SK-N-SH (cell line): Measurements from ENCODE around the gene AHNAK. TPM values are rescaled to one million over a fixed set of nuclear protein-coding genes. Genes with fewer than 3 reads are reported as not detected.
A peak's percentile ranks its signal among the peaks of the same experiment; 100 is the strongest.

Source experiments
- CTCF ChIA-PET: fragments of 300-600, 350-600 bp; formaldehyde crosslinking; extraction: SDS; loops from one replicate; lab custom pipeline; 2021; lab: Yijun Ruan, JAX
- POLR2A ChIA-PET: fragments of 350-600 bp; sonication (Branson Sonifier 250); formaldehyde crosslinking; extraction: SDS; loops from one replicate; lab custom pipeline; 2020; ENCODE audit warnings: antibody characterized with exemption, inconsistent platforms; lab: Yijun Ruan, JAX
- DNase-seq: peaks from one replicate; pipeline ENCODE4 v3.0.0; 2012
- H2AFZ ChIP-seq: fragments of 200-600 bp; sonication (generic); 2 replicates; pipeline ENCODE4 v1.8.1; 2016; ENCODE audit warnings: antibody characterized with exemption, mild to moderate bottlenecking, low read depth
- H3F3A ChIP-seq: fragments of 200-600 bp; sonication (generic); replicated peaks from 2 replicates; pipeline ENCODE3; 2016; ENCODE audit warnings: antibody characterized with exemption, mild to moderate bottlenecking; ENCODE audit not compliant: insufficient read depth
- H3K27ac ChIP-seq, 2 experiments: fragments of 200-500 bp in 1 of 2; fragments of 200-600 bp in 1 of 2; sonication (Bioruptor generic) in 1 of 2; sonication (generic), shearing (Covaris generic) in 1 of 2; 2 replicates each; pipeline versions ENCODE4 v1.5.1 to v1.6.1; 2014 to 2016; ENCODE audit warnings: low read depth in 2 of 2, inconsistent platforms in 1 of 2, low read length in 1 of 2, mild to moderate bottlenecking in 1 of 2, mixed read lengths in 1 of 2
- H3K27me3 ChIP-seq: fragments of 200-600 bp; sonication (generic), shearing (Covaris generic); 2 replicates; pipeline ENCODE4 v1.6.1; 2016; ENCODE audit warnings: mixed run types; ENCODE audit not compliant: insufficient read depth
- H3K36me3 ChIP-seq, 2 experiments: fragments of 200-500 bp in 1 of 2; fragments of 200-600 bp in 1 of 2; sonication (Bioruptor generic) in 1 of 2; sonication (generic) in 1 of 2; replicated peaks in 1 of 2; 2 replicates each; pipeline versions ENCODE3 to v1.5.1; 2014 to 2016; ENCODE audit warnings: low read length in 1 of 2, mild to moderate bottlenecking in 1 of 2; ENCODE audit not compliant: insufficient read depth in 2 of 2, control insufficient read depth in 1 of 2
- H3K4me1 ChIP-seq, 2 experiments: fragments of 200-500 bp in 1 of 2; fragments of 200-600 bp in 1 of 2; sonication (Bioruptor generic) in 1 of 2; sonication (generic), shearing (Covaris generic) in 1 of 2; 2 replicates each; pipeline versions ENCODE4 v1.5.1 to v1.6.1; 2014 to 2016; ENCODE audit warnings: low read depth in 1 of 2, low read length in 1 of 2, mixed run types in 1 of 2; ENCODE audit not compliant: insufficient read depth in 2 of 2, control insufficient read depth in 1 of 2
- H3K4me2 ChIP-seq: fragments of 200-600 bp; sonication (generic), shearing (Covaris generic); 2 replicates; pipeline ENCODE4 v1.6.1; 2017; ENCODE audit warnings: mixed run types
- H3K4me3 ChIP-seq, 2 experiments: fragments of 200-500 bp in 1 of 2; fragments of 200-600 bp in 1 of 2; sonication (Bioruptor generic) in 1 of 2; sonication (generic), shearing (Covaris generic) in 1 of 2; 2 replicates each; pipeline versions ENCODE4 v1.5.1 to v1.8.1; 2014 to 2016; ENCODE audit warnings: low read depth in 2 of 2, inconsistent platforms in 1 of 2, low read length in 1 of 2, mild to moderate bottlenecking in 1 of 2, mixed read lengths in 1 of 2, moderate library complexity in 1 of 2
- H3K79me2 ChIP-seq: fragments of 200-600 bp; sonication (generic); 2 replicates; pipeline ENCODE4 v1.8.1; 2017; ENCODE audit warnings: mild to moderate bottlenecking; ENCODE audit not compliant: insufficient read depth
- H3K9ac ChIP-seq: fragments of 200-600 bp; sonication (generic); 2 replicates; pipeline ENCODE4 v1.6.1; 2017; ENCODE audit warnings: mixed run types
- H3K9me2 ChIP-seq: fragments of 200-600 bp; sonication (generic); 2 replicates; pipeline ENCODE4 v1.6.1; 2017; ENCODE audit warnings: mixed run types
- H3K9me3 ChIP-seq: fragments of 200-600 bp; sonication (generic); 2 replicates; pipeline ENCODE4 v1.6.1; 2017; ENCODE audit warnings: mixed run types, mild to moderate bottlenecking, moderate library complexity
- H4K20me1 ChIP-seq: fragments of 200-600 bp; sonication (generic); 2 replicates; pipeline ENCODE4 v1.6.1; 2017; ENCODE audit warnings: mild to moderate bottlenecking, mixed run types; ENCODE audit not compliant: insufficient read depth
- CHD2 ChIP-seq: fragments of 150-350 bp; IDR thresholded peaks from 2 replicates; pipeline ENCODE4 v1.6.1; 2018; ENCODE audit warnings: low read length; ENCODE audit not compliant: partially characterized antibody
- CTCF ChIP-seq: fragments of 200-600 bp; sonication (generic); IDR thresholded peaks from 2 replicates; pipeline ENCODE4 v1.6.1; 2017; ENCODE audit warnings: antibody characterized with exemption, mild to moderate bottlenecking, moderate library complexity
- ELF1 ChIP-seq: IDR thresholded peaks from 2 replicates; pipeline ENCODE4 v1.4.0; 2012
- FOSL2 ChIP-seq: IDR thresholded peaks from 2 replicates; pipeline ENCODE4 v1.4.0; 2012; ENCODE audit warnings: low read depth, mild to moderate bottlenecking, moderate library complexity, borderline replicate concordance
- GATA2 ChIP-seq: sonication (generic); formaldehyde crosslinking; IDR thresholded peaks from 2 replicates; pipeline ENCODE4 v1.5.0; 2020; ENCODE audit warnings: mild to moderate bottlenecking, missing genetic modification reagents
- MAX ChIP-seq: IDR thresholded peaks from 2 replicates; pipeline ENCODE4 v1.4.0; 2012; ENCODE audit warnings: low read depth
- MXI1 ChIP-seq: IDR thresholded peaks from 2 replicates; pipeline ENCODE4 v1.6.1; 2012; ENCODE audit warnings: mild to moderate bottlenecking, low read depth, low read length, improper control_type of control experiment
- NFIC ChIP-seq: IDR thresholded peaks from 2 replicates; pipeline ENCODE4 v1.4.0; 2012; ENCODE audit warnings: borderline replicate concordance
- POLR2AphosphoS5 ChIP-seq: IDR thresholded peaks from 2 replicates; pipeline ENCODE4 v1.6.1; 2012; ENCODE audit warnings: low read depth, low read length
- RAD21 ChIP-seq: IDR thresholded peaks from 2 replicates; pipeline ENCODE4 v1.6.1; 2012; ENCODE audit warnings: mild to moderate bottlenecking, low read length
- RCOR1 ChIP-seq: fragments of 150-350 bp; IDR thresholded peaks from 2 replicates; pipeline ENCODE4 v1.6.1; 2017; ENCODE audit warnings: antibody characterized with exemption, low read length
- SIN3A ChIP-seq: IDR thresholded peaks from 2 replicates; pipeline ENCODE4 v1.6.1; 2012; ENCODE audit warnings: low read depth, mild to moderate bottlenecking, low read length, moderate library complexity, borderline replicate concordance
- TAF1 ChIP-seq: IDR thresholded peaks from 2 replicates; pipeline ENCODE4 v1.6.1; 2012; ENCODE audit warnings: low read depth, mild to moderate bottlenecking, low read length, moderate library complexity, borderline replicate concordance
- USF1 ChIP-seq: IDR thresholded peaks from 2 replicates; pipeline ENCODE4 v1.4.0; 2012; ENCODE audit warnings: low read depth, borderline replicate concordance
- YY1 ChIP-seq: IDR thresholded peaks from 2 replicates; pipeline ENCODE4 v1.4.0; 2012; ENCODE audit warnings: low read depth, mild to moderate bottlenecking
- ZBTB33 ChIP-seq: IDR thresholded peaks from 2 replicates; pipeline ENCODE4 v1.4.0; 2012; ENCODE audit warnings: low read depth, borderline replicate concordance
- WGBS: methylation state at CpG from one replicate; pipeline ENCODE4 v1.1.6; 2017; ENCODE audit warnings: low lambda C conversion rate; 5-methylcytosine and 5-hydroxymethylcytosine counted together
- polyA plus RNA-seq, 3 experiments: library from polyadenylated mRNA; depleted of rRNA; stranded (reverse); fragments of >200 nt; gene quantifications; 2 replicates each; pipeline ENCODE4 v1.2.3, GENCODE V29; 2012

AHNAK gene
- polyA plus RNA-seq, 1 of the 3 experiments (the other 2 are of a cell fraction) = 57.8 TPM

GRCh38 chr11:62391642-62392425, 154.8 kb downstream of the AHNAK start:
- no peak overlapping the region for H3K4me3 ChIP-seq
- no peaks in the 10 kb centered on the region for H3K27me3 ChIP-seq
- no peak overlapping the region for H3K4me2 ChIP-seq
- DNase-seq = no peak
- no peaks in the 10 kb centered on the region for H3K9me2 ChIP-seq
- CTCF ChIA-PET = interaction anchor here (1.5 to 8.5 kb wide), 4 partner anchors 9 to 150 kb away, joined by 5 to 195 read pairs (median 6); no protein-coding TSS in a partner anchor
- no peaks in the 10 kb centered on the region for H3K9me3 ChIP-seq
- H3K36me3 ChIP-seq = no peaks in the 10 kb centered on the region
- 84% methylated on average over 16 of the region's 16 CpGs for WGBS
- H4K20me1 ChIP-seq = no peaks in the 10 kb centered on the region
- H3K27ac ChIP-seq = no peak overlapping the region
- TF ChIP-seq YY1 = no peak
- no peak for TF ChIP-seq ELF1
- TF ChIP-seq NFIC = no peak
- no peak for TF ChIP-seq ZBTB33
- no peak for TF ChIP-seq USF1
- no peak for TF ChIP-seq MXI1
- TF ChIP-seq FOSL2 = no peak
- TF ChIP-seq CTCF = peak; percentile 26; the same call in 1 of the 2 replicates
- TF ChIP-seq CHD2 = no peak
- TF ChIP-seq RCOR1 = no peak
- TF ChIP-seq POLR2AphosphoS5 = no peak
- no peak for TF ChIP-seq RAD21
- no peak for TF ChIP-seq TAF1
- 0 out of 2 replicates have a peak, but pooled peaks have one; percentile 14 for TF ChIP-seq GATA2
- TF ChIP-seq SIN3A = no peak
- no peak for TF ChIP-seq MAX
- no peaks in the 10 kb centered on the region for H3F3A ChIP-seq
- peaks cover 0 to 17% of the 10 kb centered on the region in 2 experiments; a peak in 1 of 4 replicates for H3K4me1 ChIP-seq
- no peak overlapping the region for H2AFZ ChIP-seq
- no peak overlapping the region for H3K9ac ChIP-seq
- POLR2A ChIA-PET = no interaction called here
- no peaks in the 10 kb centered on the region for H3K79me2 ChIP-seq
